Nucleus accumbens (tissue), 56 donors: Measurements from ENCODE around the gene SPTB.
"Not testable (repeated sequence)": the region's sequence is repeated elsewhere in the genome, so short reads cannot be mapped to it uniquely, and the experiment has no call there.

Experiments
- DNase-seq, 56 donors: peaks; one replicate each; lab custom pipeline; 2025; lab: John Stamatoyannopoulos, UW

Gene SPTB

GRCh38 chr14:64825006-64825405, 54.7 kb downstream of the SPTB start:
- DNase-seq: no peak

- peak in 9 of 56 donors; percentile 9 to 47 (median 22) for DNase-seq
These were observed 55.2 kb downstream of the SPTB start for GRCh38 chr14:64824471-64824870.

- peak in 50 of 56 donors; percentile 5 to 81 (median 41) for DNase-seq
These were observed 56.3 kb downstream of the SPTB start for GRCh38 chr14:64823305-64823861.

GRCh38 chr14:64821651-64822050, 58.1 kb downstream of the SPTB start:
- no peak for DNase-seq

GRCh38 chr14:64818151-64818550, 61.6 kb downstream of the SPTB start:
- peak in 1 of 56 donors; percentile 3 for DNase-seq

- no peak for DNase-seq
These were observed 62.1 kb downstream of the SPTB start for GRCh38 chr14:64817631-64818030.

- DNase-seq: no peak
These were observed 63.4 kb downstream of the SPTB start for GRCh38 chr14:64816221-64816783.

GRCh38 chr14:64815257-64815656, 64.5 kb downstream of the SPTB start:
- no peak for DNase-seq

- DNase-seq: peak in 6 of 56 donors; percentile 8 to 39 (median 12)
These were observed 67.3 kb downstream of the SPTB start for GRCh38 chr14:64812412-64812811.

- no peak for DNase-seq
These were observed 68.0 kb downstream of the SPTB start for GRCh38 chr14:64811676-64812075.

GRCh38 chr14:64808449-64808848, 71.3 kb downstream of the SPTB start:
- DNase-seq: no peak

GRCh38 chr14:64807551-64807950, 72.2 kb downstream of the SPTB start:
- DNase-seq: no peak

GRCh38 chr14:64806862-64807495, 72.7 kb downstream of the SPTB start:
- no peak for DNase-seq

- DNase-seq: no peak
These were observed 73.4 kb downstream of the SPTB start for GRCh38 chr14:64806202-64806861.

GRCh38 chr14:64805646-64806045, 74.1 kb downstream of the SPTB start:
- DNase-seq: not testable (repeated sequence)

- DNase-seq: no peak
These were observed 74.9 kb downstream of the SPTB start for GRCh38 chr14:64804754-64805260.

GRCh38 chr14:64801800-64802199, 77.9 kb downstream of the SPTB start:
- peak in 3 of 56 donors; percentile 5 to 43 (median 11) for DNase-seq

GRCh38 chr14:64801046-64801445, 78.7 kb downstream of the SPTB start:
- no peak for DNase-seq

GRCh38 chr14:64800000-64800399, 79.7 kb downstream of the SPTB start:
- DNase-seq: peak in 4 of 56 donors; percentile 7 to 34 (median 16)

GRCh38 chr14:64799555-64799954, 80.2 kb downstream of the SPTB start:
- no peak for DNase-seq

GRCh38 chr14:64796369-64796768, 83.3 kb downstream of the SPTB start:
- DNase-seq: no peak
